HG03095 (cell line): Measurements from ENCODE around the gene NANS.
A peak's percentile ranks its signal among the peaks of the same experiment; 100 is the strongest.
"Not testable (repeated sequence)": the region's sequence is repeated elsewhere in the genome, so short reads cannot be mapped to it uniquely, and the experiment has no call there.

Experiments
- ATAC-seq: cut with Tn5 transposase; IDR thresholded peaks from one replicate; pipeline ENCODE4 v1.9.1; 2021; ENCODE audit warnings: moderate library complexity; ENCODE audit not compliant: unreplicated experiment

NANS gene

DNA sequence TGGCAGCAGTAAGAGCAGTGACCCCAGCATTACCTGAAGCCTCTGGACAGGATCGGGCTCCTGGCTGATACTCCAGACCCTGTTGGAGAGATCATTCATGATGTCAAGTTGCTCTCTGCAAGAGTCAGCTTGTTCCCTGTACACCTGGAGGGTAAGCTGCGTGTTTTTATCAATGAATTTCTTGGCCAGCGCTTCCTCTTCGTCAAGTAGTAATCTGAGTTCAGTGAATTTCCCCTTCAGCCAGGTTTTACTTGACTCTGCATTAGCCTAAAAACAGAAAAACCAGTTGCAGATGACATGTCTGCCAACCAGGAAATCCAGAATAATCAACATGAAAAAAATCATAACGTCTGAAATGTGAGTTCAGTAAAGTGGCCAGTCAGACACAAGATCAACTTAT, 43.4 kb downstream of the NANS start:
- no peak for ATAC-seq

GRCh38 chr9:98100456-98100855, 43.9 kb downstream of the NANS start:
- no peak for ATAC-seq

DNA sequence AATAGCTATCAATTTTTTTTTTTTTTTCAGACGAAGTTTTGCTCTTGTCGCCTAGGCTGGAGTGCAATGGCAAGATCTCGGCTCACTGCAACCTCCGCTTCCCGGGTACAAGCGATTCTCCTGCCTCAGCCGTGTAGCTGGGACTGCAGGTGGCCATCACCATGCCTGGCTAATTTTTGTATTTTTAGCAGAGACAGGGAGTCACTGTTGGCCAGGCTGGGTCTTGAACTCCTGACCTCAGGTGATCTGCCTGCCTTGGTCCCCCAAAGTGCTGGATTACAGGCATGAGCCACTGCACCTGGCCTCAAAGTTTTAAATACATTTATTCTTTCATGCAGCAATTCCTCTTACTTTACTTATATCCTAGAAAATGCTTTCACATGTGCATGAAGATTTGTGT, 44.9 kb downstream of the NANS start:
- ATAC-seq: no peak

- ATAC-seq: peak; percentile 89
These were observed 45.3 kb downstream of the NANS start for GRCh38 chr9:98101868-98102273.

DNA sequence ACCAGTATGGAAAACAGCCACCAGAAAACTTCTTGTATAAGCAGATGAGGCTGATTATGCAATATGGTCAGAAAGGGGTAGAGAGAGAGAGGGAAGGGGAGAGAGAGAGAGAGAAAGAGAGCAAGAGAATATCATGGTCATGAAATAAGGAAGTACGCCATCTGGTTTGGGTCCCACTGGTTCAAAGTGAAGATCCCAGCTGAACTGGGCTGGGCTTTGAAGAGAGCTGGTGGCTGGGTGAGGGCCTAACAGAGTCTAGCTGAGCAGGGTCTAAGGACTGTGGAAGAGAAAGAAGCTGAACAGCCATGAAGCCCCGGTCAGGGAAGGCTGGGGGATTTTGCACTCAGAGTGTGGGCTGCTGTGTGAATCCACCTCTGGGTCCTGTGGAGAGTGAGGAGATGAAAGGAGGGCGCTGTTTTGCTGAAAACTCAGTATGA, 47.9 kb downstream of the NANS start:
- ATAC-seq: no peak

DNA sequence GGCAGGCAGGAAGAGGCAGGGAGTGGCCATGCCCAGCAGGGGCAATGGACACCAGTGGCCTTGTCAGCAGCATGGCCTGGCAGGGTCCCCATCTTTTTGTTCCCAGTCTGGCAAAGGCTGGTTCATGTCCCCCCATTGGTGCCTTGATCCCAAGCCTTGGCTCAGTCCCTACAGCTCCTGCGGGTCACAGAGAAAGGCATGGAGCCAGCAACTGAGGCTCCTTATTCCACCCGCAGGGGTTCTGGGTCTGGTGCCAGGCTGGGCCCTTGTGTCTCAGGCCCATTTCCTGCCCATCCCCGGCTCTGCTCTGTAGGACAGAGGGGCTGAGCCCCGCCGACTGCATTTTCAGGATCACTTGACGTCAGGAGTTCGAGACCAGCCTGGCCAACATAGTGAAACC, 48.5 kb downstream of the NANS start:
- ATAC-seq: no peak

DNA sequence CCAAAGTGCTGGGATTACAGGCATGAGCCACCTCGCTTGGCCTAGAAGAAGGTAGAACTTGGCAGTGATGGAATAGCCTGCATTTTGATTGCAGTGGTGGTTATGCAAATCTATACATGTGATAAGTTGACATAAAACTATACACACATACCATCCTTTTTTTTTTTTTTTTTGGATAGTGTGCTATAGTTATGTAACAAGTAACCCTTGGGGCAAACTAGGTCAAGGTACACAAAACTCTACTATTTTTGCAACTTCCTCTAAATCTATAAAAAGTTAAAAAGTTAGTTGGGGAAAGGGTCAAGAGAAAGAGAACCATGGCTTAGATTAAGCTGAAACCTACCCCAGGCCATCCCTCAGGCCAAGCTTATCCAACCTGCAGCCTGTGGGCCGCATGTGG, 51.4 kb downstream of the NANS start:
- ATAC-seq: no peak

DNA sequence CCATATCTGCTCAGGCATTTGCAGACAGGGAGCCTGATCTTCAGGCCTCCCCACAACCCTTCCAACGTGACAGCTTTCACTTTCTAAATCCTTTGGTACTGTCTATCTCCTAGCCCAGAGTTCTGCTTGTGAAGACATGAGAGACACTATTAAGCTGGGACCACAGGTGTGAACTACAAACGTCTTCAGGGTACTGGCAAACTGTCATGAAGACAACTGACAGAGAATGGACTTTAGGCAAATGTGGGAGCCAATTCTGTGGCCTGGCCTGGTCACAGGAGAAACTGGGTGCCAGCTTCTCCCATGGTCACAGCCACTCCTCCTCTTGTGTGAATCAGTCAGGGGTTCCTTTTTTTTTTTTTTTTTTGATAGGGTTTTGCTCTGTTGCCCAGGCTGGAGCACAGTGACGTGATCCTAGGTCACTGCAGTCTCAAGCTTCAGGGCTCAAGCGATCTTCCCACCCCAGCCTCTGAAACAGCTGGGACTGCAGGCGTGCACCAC, 52.0 kb downstream of the NANS start:
- peak; percentile 56 for ATAC-seq

DNA sequence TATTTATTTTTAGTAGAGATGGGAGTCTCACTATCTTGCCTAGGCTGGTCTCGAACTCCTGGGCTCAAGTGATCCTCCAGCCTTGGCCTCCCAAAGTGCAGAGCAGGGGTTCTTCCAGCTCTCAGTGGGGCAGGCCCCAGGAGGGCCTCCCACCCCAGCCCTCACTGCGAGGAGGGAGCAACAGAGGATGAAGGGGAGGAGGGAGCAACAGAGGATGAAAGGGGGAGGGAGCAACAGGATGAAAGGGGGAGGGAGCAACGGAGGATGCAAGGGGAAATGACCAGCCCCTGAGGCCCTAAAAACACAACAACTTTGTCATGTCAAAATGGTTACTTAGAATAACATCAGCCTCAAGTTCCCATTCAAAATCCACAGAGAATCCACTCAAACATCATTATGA, 52.5 kb downstream of the NANS start:
- no peak for ATAC-seq

- ATAC-seq: not testable (repeated sequence)
These were observed 60.6 kb downstream of the NANS start for GRCh38 chr9:98117097-98117496.

DNA sequence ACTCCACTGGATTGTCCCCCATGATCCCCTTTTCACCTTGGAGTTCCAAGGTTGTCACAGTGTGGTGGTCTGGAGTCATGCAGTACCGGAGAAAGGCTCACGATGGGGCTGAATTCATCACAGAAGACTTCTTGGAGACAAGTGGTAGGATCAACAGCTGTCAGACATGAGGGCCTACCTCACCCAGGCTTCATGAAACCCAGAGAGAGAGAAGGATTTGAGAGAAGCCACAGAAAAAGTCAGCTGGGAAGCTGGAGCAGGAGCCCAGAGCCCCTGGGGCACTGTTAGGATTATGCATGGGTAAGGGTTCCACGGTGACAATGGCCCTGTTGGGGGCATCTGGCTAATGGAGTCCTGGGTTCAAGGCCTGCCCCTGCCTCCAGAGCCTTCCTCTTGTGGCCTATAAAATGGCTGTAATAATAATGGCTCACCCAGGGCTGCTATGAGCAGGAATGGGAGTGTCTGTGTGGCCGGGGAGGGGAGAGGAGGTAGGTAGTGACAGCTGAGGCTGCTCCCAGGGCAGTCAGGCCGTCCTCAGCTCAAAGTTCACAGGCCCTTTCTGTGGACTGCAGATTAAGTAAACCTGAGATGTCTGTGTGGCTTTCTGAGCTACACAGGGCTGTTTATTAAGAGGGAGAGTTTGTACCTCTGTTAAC, 61.6 kb downstream of the NANS start:
- peak; percentile 70 for ATAC-seq

- ATAC-seq: peak; percentile 52
These were observed 62.4 kb downstream of the NANS start, which contains the start of gene TRIM14 for GRCh38 chr9:98118640-98119601. Gene TRIM14 (minus strand): TSS chr9:98119222. CDS start chr9:98119188, 34 bp downstream.

DNA sequence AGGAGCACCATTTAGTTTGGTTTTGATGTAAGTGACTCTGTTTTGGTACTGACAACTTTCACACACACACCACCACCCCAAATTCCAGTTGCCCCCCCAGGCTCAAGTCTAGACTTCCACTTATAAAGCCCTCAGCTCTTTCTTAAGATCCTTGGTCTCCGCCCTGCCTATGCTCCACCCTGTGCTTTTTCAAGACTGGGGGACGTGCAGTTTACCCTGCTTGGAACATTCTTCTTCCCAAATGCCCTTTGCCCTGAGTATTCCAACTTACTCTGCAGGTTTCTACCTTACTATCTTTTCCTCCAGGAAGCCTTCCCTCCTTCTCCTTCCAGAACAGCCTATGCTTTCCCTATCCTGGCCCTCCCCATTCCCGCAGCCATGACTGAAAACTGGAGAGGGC, 63.9 kb downstream of the NANS start:
- ATAC-seq: no peak

GRCh38 chr9:98121058-98121457, 64.5 kb downstream of the NANS start:
- no peak for ATAC-seq

DNA sequence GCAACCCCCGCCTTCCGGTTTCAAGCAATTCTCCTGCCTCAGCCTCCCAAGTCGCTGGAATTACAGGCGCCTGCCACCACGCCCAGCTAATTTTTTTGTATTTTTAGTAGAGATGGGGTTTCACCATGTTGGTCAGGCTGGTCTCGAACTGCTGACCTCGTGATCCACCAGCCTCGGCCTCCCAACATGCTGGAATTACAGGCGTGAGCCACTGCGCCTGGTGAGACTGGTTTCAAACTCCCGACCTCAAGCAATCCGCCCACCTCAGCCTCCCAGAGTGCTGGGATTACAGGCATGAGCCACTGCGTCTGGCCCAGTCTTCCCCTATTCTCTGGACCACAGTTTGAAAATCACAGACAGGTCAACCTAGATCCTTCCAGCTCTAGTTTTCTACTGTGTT, 67.6 kb downstream of the NANS start:
- ATAC-seq: not testable (repeated sequence)

DNA sequence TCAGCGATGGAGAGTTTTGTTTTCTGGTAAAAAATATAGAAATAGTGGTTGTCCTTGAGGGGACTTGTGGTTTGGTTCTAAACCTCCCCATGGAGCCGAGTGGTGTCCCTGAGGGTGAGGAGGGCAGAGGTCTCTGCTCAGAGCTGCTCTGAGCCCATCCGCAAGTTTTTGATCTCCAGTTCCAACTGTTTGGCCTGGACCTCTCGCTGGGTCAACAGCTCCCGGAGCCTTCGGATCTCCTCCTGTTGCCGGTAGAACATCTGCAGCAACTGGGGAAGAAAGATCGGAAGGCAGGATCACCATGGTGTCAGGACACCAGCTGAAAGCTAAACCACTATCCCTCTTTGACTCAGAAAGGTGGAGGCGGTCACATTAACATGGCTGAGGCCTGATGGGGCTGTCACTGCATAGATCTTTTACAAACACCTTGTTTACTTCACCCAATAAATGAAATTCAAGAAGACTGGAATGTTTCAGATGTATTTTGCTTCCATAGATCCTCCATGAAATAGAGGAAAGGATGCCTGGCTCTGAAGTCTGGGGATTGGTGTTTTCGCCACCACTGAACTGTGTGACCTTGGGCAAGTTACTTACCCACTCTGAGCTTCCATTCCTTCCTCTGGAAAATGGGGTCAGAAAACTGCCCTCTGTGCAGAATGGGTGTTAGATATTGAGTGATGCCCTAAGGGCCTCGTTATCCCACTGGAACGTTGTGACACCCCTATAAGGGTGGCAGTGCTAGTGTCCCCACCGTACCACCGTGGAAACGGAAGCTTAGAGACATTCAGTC, 68.3 kb downstream of the NANS start:
- ATAC-seq: no peak

GRCh38 chr9:98127226-98127625, 70.7 kb downstream of the NANS start:
- ATAC-seq: no peak

DNA sequence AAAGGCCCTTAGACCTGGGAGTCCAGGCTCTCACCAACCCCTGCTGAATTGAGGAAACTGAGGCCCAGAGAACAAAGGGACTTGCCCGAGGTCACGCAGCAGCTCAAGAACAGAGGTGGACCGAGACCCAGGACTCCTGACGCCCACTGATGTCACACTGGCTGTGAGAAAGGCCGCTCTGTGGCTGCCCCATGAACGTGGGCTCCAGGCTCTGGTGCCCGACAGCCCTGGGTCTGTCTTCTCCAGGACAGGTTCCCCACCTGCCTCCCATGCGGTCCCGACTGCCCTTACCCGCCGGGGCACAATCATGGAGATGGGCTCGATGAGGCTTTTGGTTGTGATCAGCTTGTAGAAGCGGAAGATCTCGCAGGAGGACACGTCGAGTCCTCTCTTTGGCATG, 71.8 kb downstream of the NANS start:
- no peak for ATAC-seq

GRCh38 chr9:98129451-98129881, 72.9 kb downstream of the NANS start:
- ATAC-seq: peak; percentile 76

DNA sequence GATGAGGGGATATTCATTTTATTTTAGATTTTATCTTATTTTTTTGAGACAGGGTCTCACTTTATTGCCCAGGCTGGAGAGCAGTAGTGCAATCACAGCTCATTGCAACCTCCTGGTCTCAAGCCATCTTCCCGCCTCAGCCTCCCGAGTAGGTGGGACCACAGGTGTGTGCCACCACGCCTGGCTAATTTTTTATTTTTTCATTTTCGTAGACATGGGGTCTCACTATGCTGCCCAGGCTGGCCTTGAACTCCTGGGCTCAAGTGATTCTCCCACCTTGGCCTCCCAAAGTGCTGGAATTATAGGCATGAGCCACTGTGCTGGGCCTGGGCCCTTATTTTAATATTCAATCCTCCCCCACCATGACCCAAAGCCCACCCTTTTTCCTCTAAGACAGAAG, 73.5 kb downstream of the NANS start:
- not testable (repeated sequence) for ATAC-seq
